WTC11 (cell line): ENCODE data around the gene SLA2. TPM values are rescaled to one million over a fixed set of nuclear protein-coding genes. Genes with fewer than 3 reads are reported as not detected.

Source experiments
- ATAC-seq: fragments of 200-7000 bp; cut with Tn5 transposase; 2 replicates; pipeline ENCODE4 v1.10.0; 2021; ENCODE audit warnings: mild to moderate bottlenecking, moderate library complexity
- CTCF ChIA-PET: fragments of 300-600 bp; sonication (Branson Sonifier 250); formaldehyde crosslinking; loops from one replicate; lab custom pipeline; 2021; ENCODE audit warnings: antibody characterized with exemption; lab: Charles Lee
- POLR2A ChIA-PET: fragments of 350-600 bp; sonication (Branson Sonifier 250); formaldehyde crosslinking; loops from one replicate; lab custom pipeline; 2021; ENCODE audit warnings: antibody characterized with exemption; lab: Charles Lee
- DNase-seq: peaks from one replicate; pipeline ENCODE4 v3.0.0; 2021; ENCODE audit warnings: low spot score
- H3K27ac Mint-ChIP-seq: 2 replicates; pipeline ENCODE4 v1.8.0; 2021; ENCODE audit warnings: mixed read lengths
- H3K27me3 Mint-ChIP-seq: 2 replicates; pipeline ENCODE4 v1.8.0; 2021; ENCODE audit warnings: low read depth, mild to moderate bottlenecking, moderate library complexity, mixed read lengths
- H3K36me3 Mint-ChIP-seq: 2 replicates; pipeline ENCODE4 v1.8.0; 2021; ENCODE audit warnings: mixed read lengths
- H3K4me1 Mint-ChIP-seq: 2 replicates; pipeline ENCODE4 v1.8.0; 2022; ENCODE audit warnings: mixed read lengths
- H3K4me3 Mint-ChIP-seq: 2 replicates; pipeline ENCODE4 v1.8.0; 2021; ENCODE audit warnings: mild to moderate bottlenecking, moderate library complexity, mixed read lengths
- H3K9me3 Mint-ChIP-seq: 2 replicates; pipeline ENCODE4 v1.8.0; 2021; ENCODE audit warnings: mixed read lengths
- E2F4 ChIP-seq: sonication (generic); formaldehyde crosslinking; IDR thresholded peaks from 2 replicates; pipeline ENCODE4 v1.8.1; 2022; ENCODE audit warnings: low read depth, mild to moderate bottlenecking, moderate library complexity, missing genetic modification reagents, borderline replicate concordance
- GABPB1 ChIP-seq: sonication (generic); formaldehyde crosslinking; IDR thresholded peaks from 2 replicates; pipeline ENCODE4 v1.8.1; 2023; ENCODE audit warnings: mild to moderate bottlenecking, missing genetic modification reagents
- JUN ChIP-seq: sonication (generic); formaldehyde crosslinking; IDR thresholded peaks from 2 replicates; pipeline ENCODE4 v1.8.0; 2023; ENCODE audit warnings: mild to moderate bottlenecking, missing genetic modification reagents
- NFE2L1 ChIP-seq: sonication (generic); formaldehyde crosslinking; IDR thresholded peaks from 2 replicates; pipeline ENCODE4 v1.8.1; 2023; ENCODE audit warnings: missing genetic modification reagents
- NR1H2 ChIP-seq: sonication (generic); formaldehyde crosslinking; IDR thresholded peaks from 2 replicates; pipeline ENCODE4 v1.9.0; 2021; ENCODE audit warnings: mild to moderate bottlenecking, moderate library complexity, missing genetic modification reagents
- NR2C2 ChIP-seq: sonication (generic); formaldehyde crosslinking; IDR thresholded peaks from 2 replicates; pipeline ENCODE4 v1.8.0; 2022; ENCODE audit warnings: mild to moderate bottlenecking, missing genetic modification reagents
- NR3C1 ChIP-seq: sonication (generic); formaldehyde crosslinking; conservative IDR thresholded peaks from 2 replicates; pipeline ENCODE4 v1.8.1; 2023; ENCODE audit warnings: low read depth, mild to moderate bottlenecking, missing genetic modification reagents
- RORB ChIP-seq: fragments of 250-450 bp; sonication (Bioruptor Pico); IDR thresholded peaks from 2 replicates; pipeline ENCODE4 v1.9.0; 2021; ENCODE audit warnings: mild to moderate bottlenecking
- SMAD3 ChIP-seq: sonication (generic); formaldehyde crosslinking; IDR thresholded peaks from 2 replicates; pipeline ENCODE4 v1.8.0; 2022; ENCODE audit warnings: missing genetic modification reagents, mild to moderate bottlenecking, borderline replicate concordance
- SMAD4 ChIP-seq: sonication (generic); formaldehyde crosslinking; IDR thresholded peaks from 2 replicates; pipeline ENCODE4 v1.8.0; 2022; ENCODE audit warnings: mild to moderate bottlenecking, missing genetic modification reagents
- SOX15 ChIP-seq: fragments of 250-450 bp; sonication (Bioruptor Pico); IDR thresholded peaks from 2 replicates; pipeline ENCODE4 v1.9.0; 2021; ENCODE audit warnings: mild to moderate bottlenecking
- SP1 ChIP-seq: sonication (generic); formaldehyde crosslinking; conservative IDR thresholded peaks from 2 replicates; pipeline ENCODE4 v1.8.1; 2022; ENCODE audit warnings: missing genetic modification reagents
- TCF7 ChIP-seq: sonication (generic); formaldehyde crosslinking; IDR thresholded peaks from 2 replicates; pipeline ENCODE4 v1.8.0; 2022; ENCODE audit warnings: mild to moderate bottlenecking, low read depth, missing genetic modification reagents, moderate library complexity
- TEAD1 ChIP-seq: sonication (generic); formaldehyde crosslinking; IDR thresholded peaks from 2 replicates; pipeline ENCODE4 v1.8.0; 2022; ENCODE audit warnings: mild to moderate bottlenecking, missing genetic modification reagents
- TP53 ChIP-seq: sonication (generic); formaldehyde crosslinking; IDR thresholded peaks from 2 replicates; pipeline ENCODE4 v1.8.1; 2023; ENCODE audit warnings: mild to moderate bottlenecking, missing genetic modification reagents
- USF1 ChIP-seq: sonication (generic); formaldehyde crosslinking; IDR thresholded peaks from 2 replicates; pipeline ENCODE4 v1.8.0; 2022; ENCODE audit warnings: mild to moderate bottlenecking, missing genetic modification reagents
- ZNF121 ChIP-seq: sonication (generic); formaldehyde crosslinking; IDR thresholded peaks from 2 replicates; pipeline ENCODE4 v1.8.0; 2023; ENCODE audit warnings: missing genetic modification reagents
- ZNF138 ChIP-seq: sonication (generic); formaldehyde crosslinking; conservative IDR thresholded peaks from 2 replicates; pipeline ENCODE4 v1.8.1; 2022; ENCODE audit warnings: mild to moderate bottlenecking, moderate library complexity, missing genetic modification reagents
- ZNF219 ChIP-seq: sonication (generic); formaldehyde crosslinking; IDR thresholded peaks from 2 replicates; pipeline ENCODE4 v1.8.0; 2023; ENCODE audit warnings: missing genetic modification reagents, mild to moderate bottlenecking, borderline replicate concordance
- total RNA-seq: library from RNA; stranded (reverse); gene quantifications from 3 replicates; pipeline ENCODE4 v1.2.3, GENCODE V29; 2021
- TF ChIP-seq, protein P1 (sequence below): sonication (generic); formaldehyde crosslinking; IDR thresholded peaks from 2 replicates; pipeline ENCODE4 v1.8.1; 2022; ENCODE audit warnings: missing genetic modification reagents, borderline replicate concordance
- TF ChIP-seq, protein P2 (sequence below): fragments of 250-450 bp; sonication (Bioruptor Pico); IDR thresholded peaks from 2 replicates; pipeline ENCODE4 v1.8.0; 2021; ENCODE audit warnings: mild to moderate bottlenecking
- TF ChIP-seq, protein P3 (sequence below): sonication (generic); formaldehyde crosslinking; IDR thresholded peaks from 2 replicates; pipeline ENCODE4 v1.8.0; 2023; ENCODE audit warnings: missing genetic modification reagents
- TF ChIP-seq, protein P4 (sequence below): sonication (generic); formaldehyde crosslinking; IDR thresholded peaks from 2 replicates; pipeline ENCODE4 v1.8.0; 2022; ENCODE audit warnings: mild to moderate bottlenecking, missing genetic modification reagents
- TF ChIP-seq, protein P5 (sequence below): sonication (generic); formaldehyde crosslinking; IDR thresholded peaks from 2 replicates; pipeline ENCODE4 v1.8.1; 2023; ENCODE audit warnings: mild to moderate bottlenecking, missing genetic modification reagents
- TF ChIP-seq, protein P6 (sequence below): sonication (generic); formaldehyde crosslinking; IDR thresholded peaks from 2 replicates; pipeline ENCODE4 v1.8.1; 2022; ENCODE audit warnings: mild to moderate bottlenecking, moderate library complexity, missing genetic modification reagents

Gene SLA2
- total RNA-seq, 1 experiment from 2014 or later, result 0.17 TPM

GRCh38 chr20:36658300-36658699 lies 12.3 kb upstream of the SLA2 start:
- DNase-seq, result no peak
- no peaks in the 10 kb centered on the region for H3K27me3 Mint-ChIP-seq
- ChIA-PET CTCF (interaction anchor here (0.5 kb wide), 1 partner anchor 274 kb away, joined by 3 read pairs; no protein-coding TSS in a partner anchor), POLR2A (no interaction called here)
- H3K4me1 Mint-ChIP-seq, result no peaks in the 10 kb centered on the region
- no peak for ATAC-seq
- H3K9me3 Mint-ChIP-seq, result no peaks in the 10 kb centered on the region
- H3K36me3 Mint-ChIP-seq, result peaks cover 9% of the 10 kb centered on the region
- TF ChIP-seq JUN (CRISPR knock-in tag) (no peak), GABPB1 (CRISPR knock-in tag) (no peak), E2F4 (CRISPR knock-in tag) (no peak), ZNF138 (CRISPR knock-in tag) (no peak), SP1 (CRISPR knock-in tag) (no peak), SMAD4 (no peak), NFE2L1 (CRISPR knock-in tag) (no peak)
- TF ChIP-seq, protein P1, sequence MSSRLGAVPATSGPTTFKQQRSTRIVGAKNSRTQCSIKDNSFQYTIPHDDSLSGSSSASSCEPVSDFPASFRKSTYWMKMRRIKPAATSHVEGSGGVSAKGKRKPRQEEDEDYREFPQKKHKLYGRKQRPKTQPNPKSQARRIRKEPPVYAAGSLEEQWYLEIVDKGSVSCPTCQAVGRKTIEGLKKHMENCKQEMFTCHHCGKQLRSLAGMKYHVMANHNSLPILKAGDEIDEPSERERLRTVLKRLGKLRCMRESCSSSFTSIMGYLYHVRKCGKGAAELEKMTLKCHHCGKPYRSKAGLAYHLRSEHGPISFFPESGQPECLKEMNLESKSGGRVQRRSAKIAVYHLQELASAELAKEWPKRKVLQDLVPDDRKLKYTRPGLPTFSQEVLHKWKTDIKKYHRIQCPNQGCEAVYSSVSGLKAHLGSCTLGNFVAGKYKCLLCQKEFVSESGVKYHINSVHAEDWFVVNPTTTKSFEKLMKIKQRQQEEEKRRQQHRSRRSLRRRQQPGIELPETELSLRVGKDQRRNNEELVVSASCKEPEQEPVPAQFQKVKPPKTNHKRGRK (CRISPR knock-in tag), result no peak
- TF ChIP-seq, protein P2, sequence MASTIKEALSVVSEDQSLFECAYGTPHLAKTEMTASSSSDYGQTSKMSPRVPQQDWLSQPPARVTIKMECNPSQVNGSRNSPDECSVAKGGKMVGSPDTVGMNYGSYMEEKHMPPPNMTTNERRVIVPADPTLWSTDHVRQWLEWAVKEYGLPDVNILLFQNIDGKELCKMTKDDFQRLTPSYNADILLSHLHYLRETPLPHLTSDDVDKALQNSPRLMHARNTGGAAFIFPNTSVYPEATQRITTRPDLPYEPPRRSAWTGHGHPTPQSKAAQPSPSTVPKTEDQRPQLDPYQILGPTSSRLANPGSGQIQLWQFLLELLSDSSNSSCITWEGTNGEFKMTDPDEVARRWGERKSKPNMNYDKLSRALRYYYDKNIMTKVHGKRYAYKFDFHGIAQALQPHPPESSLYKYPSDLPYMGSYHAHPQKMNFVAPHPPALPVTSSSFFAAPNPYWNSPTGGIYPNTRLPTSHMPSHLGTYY (CRISPR knock-in tag), result no peak
- TF ChIP-seq, protein P3, sequence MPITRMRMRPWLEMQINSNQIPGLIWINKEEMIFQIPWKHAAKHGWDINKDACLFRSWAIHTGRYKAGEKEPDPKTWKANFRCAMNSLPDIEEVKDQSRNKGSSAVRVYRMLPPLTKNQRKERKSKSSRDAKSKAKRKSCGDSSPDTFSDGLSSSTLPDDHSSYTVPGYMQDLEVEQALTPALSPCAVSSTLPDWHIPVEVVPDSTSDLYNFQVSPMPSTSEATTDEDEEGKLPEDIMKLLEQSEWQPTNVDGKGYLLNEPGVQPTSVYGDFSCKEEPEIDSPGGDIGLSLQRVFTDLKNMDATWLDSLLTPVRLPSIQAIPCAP, result no peak
- TF ChIP-seq, protein P4, sequence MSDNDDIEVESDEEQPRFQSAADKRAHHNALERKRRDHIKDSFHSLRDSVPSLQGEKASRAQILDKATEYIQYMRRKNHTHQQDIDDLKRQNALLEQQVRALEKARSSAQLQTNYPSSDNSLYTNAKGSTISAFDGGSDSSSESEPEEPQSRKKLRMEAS, result no peak
- H3K4me3 Mint-ChIP-seq, result no peak overlapping the region
- peak overlapping the region; percentile 29; the same call in 1 of the 2 replicates for H3K27ac Mint-ChIP-seq

DNA sequence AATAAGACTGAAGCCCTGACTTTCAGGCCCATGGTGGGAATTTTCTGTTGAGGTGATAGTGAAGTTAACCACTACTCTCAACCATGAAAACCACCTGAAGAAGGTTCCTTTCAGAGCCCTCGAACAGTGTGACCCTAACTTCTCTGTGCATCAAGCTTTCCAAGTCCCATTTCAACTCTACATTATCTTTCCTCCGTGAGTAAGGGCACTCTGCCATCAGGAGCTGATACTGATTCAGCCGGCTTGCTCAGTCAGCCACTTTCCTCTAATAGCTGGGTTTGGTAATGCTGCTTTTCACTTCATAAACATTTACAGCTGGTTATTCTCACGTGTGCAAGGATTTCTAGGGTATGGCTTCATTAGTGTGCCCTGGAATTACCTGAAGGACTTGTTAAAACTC lies 10.7 kb upstream of the SLA2 start:
- CTCF ChIA-PET, result interaction anchor here (0.5 to 0.6 kb wide), 3 partner anchors 12 to 1336 kb away, joined by 3 read pairs; no protein-coding TSS in a partner anchor
- POLR2A ChIA-PET, result no interaction called here
- ATAC-seq, result no peak
- DNase-seq, result no peak
- Mint-ChIP-seq H3K4me1 (no peaks in the 10 kb centered on the region), H3K27me3 (no peaks in the 10 kb centered on the region), H3K27ac (peak overlapping the region; percentile 44; the same call in 1 of the 2 replicates), H3K9me3 (no peaks in the 10 kb centered on the region), H3K4me3 (no peak overlapping the region), H3K36me3 (peaks cover 14% of the 10 kb centered on the region)
- TF ChIP-seq, protein P5, sequence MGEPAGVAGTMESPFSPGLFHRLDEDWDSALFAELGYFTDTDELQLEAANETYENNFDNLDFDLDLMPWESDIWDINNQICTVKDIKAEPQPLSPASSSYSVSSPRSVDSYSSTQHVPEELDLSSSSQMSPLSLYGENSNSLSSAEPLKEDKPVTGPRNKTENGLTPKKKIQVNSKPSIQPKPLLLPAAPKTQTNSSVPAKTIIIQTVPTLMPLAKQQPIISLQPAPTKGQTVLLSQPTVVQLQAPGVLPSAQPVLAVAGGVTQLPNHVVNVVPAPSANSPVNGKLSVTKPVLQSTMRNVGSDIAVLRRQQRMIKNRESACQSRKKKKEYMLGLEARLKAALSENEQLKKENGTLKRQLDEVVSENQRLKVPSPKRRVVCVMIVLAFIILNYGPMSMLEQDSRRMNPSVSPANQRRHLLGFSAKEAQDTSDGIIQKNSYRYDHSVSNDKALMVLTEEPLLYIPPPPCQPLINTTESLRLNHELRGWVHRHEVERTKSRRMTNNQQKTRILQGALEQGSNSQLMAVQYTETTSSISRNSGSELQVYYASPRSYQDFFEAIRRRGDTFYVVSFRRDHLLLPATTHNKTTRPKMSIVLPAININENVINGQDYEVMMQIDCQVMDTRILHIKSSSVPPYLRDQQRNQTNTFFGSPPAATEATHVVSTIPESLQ (CRISPR knock-in tag), result no peak
- no peak for TF ChIP-seq ZNF121
- no peak for TF ChIP-seq SOX15 (CRISPR knock-in tag)
- no peak for TF ChIP-seq GABPB1 (CRISPR knock-in tag)
- no peak for TF ChIP-seq USF1 (CRISPR knock-in tag)
- no peak for TF ChIP-seq TCF7 (CRISPR knock-in tag)
- no peak for TF ChIP-seq NR3C1 (CRISPR knock-in tag)
- TF ChIP-seq NR2C2 (CRISPR knock-in tag), result no peak
- TF ChIP-seq, protein P6, sequence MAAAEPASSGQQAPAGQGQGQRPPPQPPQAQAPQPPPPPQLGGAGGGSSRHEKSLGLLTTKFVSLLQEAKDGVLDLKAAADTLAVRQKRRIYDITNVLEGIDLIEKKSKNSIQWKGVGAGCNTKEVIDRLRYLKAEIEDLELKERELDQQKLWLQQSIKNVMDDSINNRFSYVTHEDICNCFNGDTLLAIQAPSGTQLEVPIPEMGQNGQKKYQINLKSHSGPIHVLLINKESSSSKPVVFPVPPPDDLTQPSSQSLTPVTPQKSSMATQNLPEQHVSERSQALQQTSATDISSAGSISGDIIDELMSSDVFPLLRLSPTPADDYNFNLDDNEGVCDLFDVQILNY (CRISPR knock-in tag), result no peak
- TF ChIP-seq RORB, result no peak
- no peak for TF ChIP-seq NR1H2
- TF ChIP-seq SMAD3 (CRISPR knock-in tag), result no peak
- TF ChIP-seq ZNF219, result no peak
- no peak for TF ChIP-seq TEAD1 (CRISPR knock-in tag)
- no peak for TF ChIP-seq TP53
